Measurements from ENCODE around the gene DOK7. TPM values are rescaled to one million over a fixed set of nuclear protein-coding genes. Genes with fewer than 3 reads are reported as not detected.

Gene DOK7
- polyA plus RNA-seq, 4 donors = 2.0 to 3.4 (median 2.5) TPM

GRCh38 chr4:3427134-3427476, 36.0 kb upstream of the DOK7 start:
- no peak for DNase-seq (ENCODE audit: low read depth in 4 of 4, low spot score in 2 of 4)

GRCh38 chr4:3427706-3428446, 35.2 kb upstream of the DOK7 start:
- no peak for DNase-seq (ENCODE audit: low read depth in 4 of 4, low spot score in 2 of 4)

- no peak for DNase-seq (ENCODE audit: low read depth in 4 of 4, low spot score in 2 of 4)
Measured at GRCh38 chr4:3429651-3430050, 33.5 kb upstream of the DOK7 start.

- DNase-seq (ENCODE audit: low read depth in 4 of 4, low spot score in 2 of 4) = no peak
Measured at GRCh38 chr4:3430524-3430923, 32.6 kb upstream of the DOK7 start.

GRCh38 chr4:3431446-3431993, 31.6 kb upstream of the DOK7 start:
- DNase-seq (ENCODE audit: low read depth in 4 of 4, low spot score in 2 of 4) = no peak

GRCh38 chr4:3432381-3432790, 30.7 kb upstream of the DOK7 start:
- no peak for DNase-seq (ENCODE audit: low read depth in 4 of 4, low spot score in 2 of 4)

GRCh38 chr4:3433138-3433869, 29.8 kb upstream of the DOK7 start:
- no peak for DNase-seq (ENCODE audit: low read depth in 4 of 4, low spot score in 2 of 4)

- DNase-seq (ENCODE audit: low read depth in 4 of 4, low spot score in 2 of 4) = no peak
Measured at GRCh38 chr4:3434881-3435685, 28.0 kb upstream of the DOK7 start.

- no peak for DNase-seq (ENCODE audit: low read depth in 4 of 4, low spot score in 2 of 4)
Measured at GRCh38 chr4:3435686-3435956, 27.5 kb upstream of the DOK7 start.

GRCh38 chr4:3436048-3436797, 26.9 kb upstream of the DOK7 start:
- no peak for DNase-seq (ENCODE audit: low read depth in 4 of 4, low spot score in 2 of 4)

GRCh38 chr4:3436798-3437581, 26.1 kb upstream of the DOK7 start:
- no peak for DNase-seq (ENCODE audit: low read depth in 4 of 4, low spot score in 2 of 4)

GRCh38 chr4:3437582-3437936, 25.5 kb upstream of the DOK7 start:
- no peak for DNase-seq (ENCODE audit: low read depth in 4 of 4, low spot score in 2 of 4)

- no peak for DNase-seq (ENCODE audit: low read depth in 4 of 4, low spot score in 2 of 4)
Measured at GRCh38 chr4:3437998-3438846, 24.9 kb upstream of the DOK7 start.

- DNase-seq (ENCODE audit: low read depth in 4 of 4, low spot score in 2 of 4) = no peak
Measured at GRCh38 chr4:3438847-3439180, 24.3 kb upstream of the DOK7 start.

- DNase-seq (ENCODE audit: low read depth in 4 of 4, low spot score in 2 of 4) = no peak
Measured at GRCh38 chr4:3439391-3439790, 23.7 kb upstream of the DOK7 start.

GRCh38 chr4:3440011-3440410, 23.1 kb upstream of the DOK7 start:
- DNase-seq (ENCODE audit: low read depth in 4 of 4, low spot score in 2 of 4) = no peak

GRCh38 chr4:3440979-3441500, 22.1 kb upstream of the DOK7 start:
- no peak for DNase-seq (ENCODE audit: low read depth in 4 of 4, low spot score in 2 of 4)

- DNase-seq (ENCODE audit: low read depth in 4 of 4, low spot score in 2 of 4) = no peak
Measured at GRCh38 chr4:3441501-3442459, 21.3 kb upstream of the DOK7 start, which contains the start of gene HGFAC. HGFAC (plus strand) TSS chr4:3441968; CDS start chr4:3442002, 34 bp downstream.

All from left renal cortex interstitium (tissue), 4 donors.